NOMO-1 treated with DMSO at 0.1 percent for 48 hours (cell line): ENCODE data around the gene OGA.

ENCODE experiments used
- DNase-seq: peaks from one replicate; lab custom pipeline; 2025; ENCODE audit not compliant: unreplicated experiment; lab: John Stamatoyannopoulos, UW

Gene OGA

DNA sequence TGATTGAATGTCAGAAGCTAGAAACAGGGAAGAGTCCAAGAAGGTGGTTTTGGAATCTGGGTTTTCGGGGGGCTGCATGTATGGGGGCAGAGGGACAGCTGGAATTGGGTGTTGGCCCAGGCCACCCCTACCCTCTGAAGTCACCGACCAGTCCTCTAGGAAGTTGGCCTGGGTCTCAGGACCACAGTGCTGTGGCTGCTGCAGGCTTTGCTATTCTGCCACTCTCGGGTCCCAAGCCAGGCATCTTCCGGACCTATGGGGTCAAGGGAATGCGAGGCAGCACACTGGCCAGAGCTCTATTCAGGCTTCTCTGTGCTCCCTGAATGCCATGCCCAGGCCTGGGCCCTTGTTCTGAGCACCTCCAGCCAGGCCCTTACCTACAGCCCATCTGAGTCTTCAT is 55.5 kb downstream of the OGA start:
- no peak for DNase-seq

DNA sequence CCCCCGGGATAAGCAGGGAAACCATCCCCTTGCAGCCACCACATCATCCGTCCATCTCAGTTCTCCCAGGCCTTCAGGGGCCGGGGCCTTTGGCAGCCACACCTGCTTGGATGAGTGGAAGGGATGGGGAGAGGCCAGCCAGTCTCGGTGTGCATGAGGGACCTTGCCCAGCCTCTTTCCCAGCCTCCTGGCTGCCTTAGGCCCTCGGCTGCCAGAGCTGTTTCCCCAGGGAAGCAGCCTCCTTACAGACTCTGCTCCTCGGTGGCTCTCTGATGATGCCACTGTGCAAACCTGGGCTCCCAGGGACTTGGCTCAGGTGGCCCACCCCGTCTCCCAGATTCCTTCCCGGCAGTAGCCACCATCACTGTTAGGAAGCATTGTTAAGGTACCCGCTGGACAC is 57.0 kb downstream of the OGA start:
- DNase-seq, result no peak

DNA sequence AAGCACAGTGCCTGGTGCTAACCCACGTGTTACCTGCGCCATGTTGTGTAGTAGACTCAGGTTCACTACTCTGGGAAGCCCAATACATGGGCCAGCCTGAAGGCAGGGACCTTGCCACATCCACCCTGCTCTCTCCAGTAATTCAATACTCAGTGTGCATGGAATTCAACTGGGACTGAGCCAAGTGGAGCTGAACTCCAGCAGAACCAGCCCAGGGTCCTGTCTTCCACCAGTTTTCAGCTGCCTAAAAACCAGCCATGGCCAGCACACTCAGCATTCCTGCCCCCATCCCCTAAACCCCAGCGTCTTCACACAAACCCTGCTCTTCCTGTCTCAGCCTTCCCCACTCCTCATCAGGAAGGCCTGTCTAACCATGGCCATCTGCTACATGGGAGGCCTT is 57.7 kb downstream of the OGA start:
- DNase-seq, result no peak

DNA sequence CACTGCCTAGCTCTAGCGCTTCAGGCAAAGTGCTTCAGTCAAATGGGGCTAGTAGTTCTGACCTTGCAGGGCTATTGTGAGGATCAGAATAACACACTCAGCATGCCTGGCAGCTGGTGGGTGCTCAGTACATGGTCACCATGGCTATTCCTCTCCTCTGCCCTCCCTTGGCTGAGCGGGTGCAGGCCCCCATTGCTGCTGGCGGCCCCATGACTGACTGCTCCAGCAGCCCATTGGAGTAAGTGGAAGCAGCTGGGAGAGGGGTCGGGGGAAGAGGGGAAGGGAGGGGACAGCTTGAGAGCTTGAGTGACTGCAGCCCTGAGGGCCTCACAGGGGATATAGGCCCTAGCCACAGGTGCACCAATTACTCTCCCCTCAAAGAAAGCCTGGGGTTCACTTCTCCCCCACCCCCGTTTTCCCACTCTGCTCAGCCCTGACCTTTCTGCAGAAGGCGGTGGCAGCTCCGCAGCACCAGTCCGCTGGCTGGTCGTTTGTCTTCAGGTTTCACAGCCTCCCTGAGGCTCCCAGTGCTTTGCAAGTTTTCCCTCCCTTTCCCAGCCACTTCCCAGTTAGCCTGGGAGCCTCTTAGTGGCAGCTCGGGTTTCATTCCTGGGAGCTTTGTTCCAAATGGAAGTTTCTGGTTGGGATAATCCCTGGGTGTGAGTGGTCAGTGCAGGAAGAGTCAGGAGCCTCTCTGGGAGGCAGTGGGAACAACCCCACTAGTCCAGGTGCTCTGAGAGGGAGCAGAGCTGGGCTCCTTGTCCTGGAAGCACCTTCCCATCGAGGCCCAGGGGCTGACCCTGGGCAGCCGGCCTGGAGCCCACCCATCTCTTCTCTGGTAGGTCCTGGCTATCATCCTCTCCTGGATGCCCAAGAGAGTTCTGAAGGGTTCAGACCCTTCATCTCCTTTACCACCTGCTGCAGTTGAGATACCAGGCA is 58.7 kb downstream of the OGA start:
- no peak for DNase-seq

DNA sequence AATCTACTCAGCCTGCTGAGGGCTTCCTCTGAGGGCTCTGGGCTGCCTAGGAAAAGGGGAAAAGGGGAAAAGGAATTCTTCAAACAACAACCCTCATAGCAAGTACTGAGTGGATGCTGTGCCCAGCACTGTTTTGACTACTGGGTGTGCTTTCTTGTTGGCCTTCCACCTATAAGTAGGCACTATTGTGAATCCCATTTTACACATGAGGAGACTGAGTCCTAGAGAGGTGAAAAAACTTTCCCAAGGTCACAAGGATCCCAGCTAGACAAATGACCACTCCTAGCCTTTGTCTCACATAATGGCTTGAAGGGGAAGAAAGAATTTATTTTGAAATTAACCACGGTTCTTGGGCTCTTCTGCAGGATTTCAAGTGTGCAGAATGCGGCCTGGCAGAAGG is 59.4 kb downstream of the OGA start:
- no peak for DNase-seq

DNA sequence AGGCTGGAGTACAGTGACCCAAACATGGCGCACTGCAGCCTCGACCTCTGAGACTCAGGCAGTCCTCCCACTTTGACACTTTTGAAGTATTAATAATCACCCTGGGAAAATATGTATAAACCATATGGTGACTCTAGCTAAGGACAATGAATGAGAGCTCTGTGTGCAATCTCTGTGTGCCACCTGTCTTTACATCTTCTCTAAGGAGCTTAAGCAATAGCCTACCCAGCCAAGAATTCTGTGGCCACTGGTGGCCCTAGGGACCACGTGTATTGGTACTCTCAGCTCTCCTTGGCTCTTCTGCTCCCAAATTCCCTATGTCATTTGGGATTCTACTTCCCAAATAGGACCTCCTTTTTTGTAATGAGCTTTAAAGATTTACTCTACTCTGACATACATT is 66.0 kb downstream of the OGA start:
- no peak for DNase-seq

DNA sequence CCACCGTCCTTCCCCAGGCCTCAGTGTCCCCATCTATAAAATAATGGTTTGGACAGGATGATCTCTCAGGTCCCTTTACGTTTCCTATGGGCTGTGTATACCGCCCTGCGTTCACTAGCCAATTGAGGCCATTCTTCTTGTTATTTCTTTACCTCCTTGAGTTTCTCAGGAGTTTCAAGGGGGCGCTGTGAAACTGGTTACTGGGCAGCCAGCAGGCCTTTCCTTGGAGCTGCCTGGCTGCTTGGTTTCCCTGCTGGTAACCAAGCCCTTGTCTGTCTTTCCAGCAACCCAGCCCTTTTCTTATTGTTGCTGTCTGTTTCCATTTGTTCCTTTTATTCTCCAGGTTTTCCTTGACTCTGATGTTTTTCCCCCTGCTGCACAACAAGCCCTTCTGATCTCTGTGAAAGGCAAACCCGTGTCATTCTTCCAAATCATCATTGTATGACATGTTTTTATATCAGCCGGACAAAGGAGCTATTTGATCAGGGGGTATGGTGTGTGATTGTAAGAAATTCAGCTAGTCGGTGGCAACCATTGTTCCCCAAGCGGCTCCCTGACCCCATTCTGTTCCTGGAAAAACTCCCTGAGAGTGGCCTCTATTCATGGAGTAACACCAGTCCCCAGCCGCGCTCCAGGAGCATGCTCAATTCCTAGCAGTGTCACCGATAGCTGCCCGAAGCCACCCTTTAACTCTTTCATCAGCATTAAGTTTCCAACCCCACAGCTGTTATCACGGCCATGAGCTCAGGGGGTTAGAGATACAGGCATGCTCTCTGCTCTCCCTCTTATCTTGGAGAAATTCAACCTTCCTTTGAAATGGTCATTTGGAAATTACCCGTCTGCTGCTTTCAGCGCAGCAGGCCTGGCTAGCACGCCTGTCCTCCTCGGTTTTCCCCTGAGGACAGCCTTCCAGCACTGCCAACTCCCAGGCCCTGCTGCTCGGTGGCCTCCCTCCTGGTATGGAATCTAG is 68.9 kb downstream of the OGA start:
- no peak for DNase-seq

DNA sequence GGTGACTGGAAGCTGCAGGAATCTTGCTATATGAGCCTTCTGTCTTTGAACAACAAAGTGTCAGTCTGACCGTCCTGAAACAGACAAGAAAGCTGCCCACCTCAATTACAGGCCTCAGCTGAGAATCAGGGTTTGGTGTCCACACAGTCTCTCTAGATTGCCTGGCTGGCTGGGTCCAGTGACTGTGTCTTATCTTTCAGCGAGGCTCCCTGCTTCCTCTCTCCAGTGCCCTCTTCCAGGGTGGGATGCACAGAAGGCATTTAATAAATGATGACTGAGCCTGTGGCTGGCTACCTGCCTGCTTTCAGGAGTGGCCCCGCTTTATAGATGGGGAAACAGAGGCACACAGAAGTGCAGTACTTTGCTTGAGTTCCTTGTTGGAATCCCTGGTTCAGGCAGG is 69.7 kb downstream of the OGA start:
- no peak for DNase-seq

DNA sequence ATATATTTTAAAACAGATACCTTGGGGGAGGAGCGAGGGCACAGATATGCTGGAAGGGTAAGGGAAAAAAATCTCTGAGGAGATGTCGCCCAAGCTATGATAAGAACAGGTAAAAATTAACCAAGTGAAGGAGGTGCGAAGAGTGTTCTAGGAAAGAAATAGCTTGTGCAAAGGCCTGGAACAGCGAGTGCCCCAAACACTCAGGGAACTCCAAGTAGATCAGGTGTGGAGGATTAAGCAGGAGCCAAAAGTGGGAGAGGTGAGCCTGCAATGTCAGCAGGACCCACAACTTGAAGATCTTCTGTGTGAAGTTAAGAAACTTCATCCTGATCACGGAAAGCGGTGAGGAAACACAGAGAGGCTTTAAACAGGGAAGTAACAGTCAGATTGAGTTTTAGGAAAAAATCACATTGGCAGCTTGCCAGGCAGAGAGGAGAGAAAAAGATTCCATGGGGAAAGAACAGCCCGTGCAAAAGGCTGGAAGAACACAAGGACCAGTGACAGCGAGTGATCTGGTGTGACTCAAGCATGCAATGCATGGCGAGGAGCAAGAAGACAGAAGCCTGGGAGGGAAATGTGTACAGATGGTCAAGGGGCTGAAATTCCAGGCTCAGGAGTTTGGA is 73.1 kb downstream of the OGA start:
- no peak for DNase-seq

DNA sequence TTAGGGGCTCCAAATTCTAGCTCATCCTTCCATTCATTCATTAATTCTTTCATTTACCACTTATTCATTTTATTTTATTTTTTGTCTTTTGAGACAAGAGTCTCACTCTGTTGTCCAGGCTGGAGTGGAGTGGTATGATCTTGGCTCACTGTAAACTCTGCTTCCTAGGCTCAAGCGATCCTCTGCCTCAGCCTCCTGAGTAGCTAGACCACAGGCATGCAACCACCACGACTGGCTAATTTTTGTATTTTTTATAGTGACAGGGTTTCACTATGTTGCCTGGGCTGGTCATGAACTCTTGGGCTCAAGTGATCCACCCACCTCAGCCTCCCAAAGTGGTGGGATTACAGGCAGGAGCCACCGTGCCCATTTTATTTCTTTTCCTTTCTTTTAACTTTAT is 74.0 kb downstream of the OGA start:
- DNase-seq, result no peak

DNA sequence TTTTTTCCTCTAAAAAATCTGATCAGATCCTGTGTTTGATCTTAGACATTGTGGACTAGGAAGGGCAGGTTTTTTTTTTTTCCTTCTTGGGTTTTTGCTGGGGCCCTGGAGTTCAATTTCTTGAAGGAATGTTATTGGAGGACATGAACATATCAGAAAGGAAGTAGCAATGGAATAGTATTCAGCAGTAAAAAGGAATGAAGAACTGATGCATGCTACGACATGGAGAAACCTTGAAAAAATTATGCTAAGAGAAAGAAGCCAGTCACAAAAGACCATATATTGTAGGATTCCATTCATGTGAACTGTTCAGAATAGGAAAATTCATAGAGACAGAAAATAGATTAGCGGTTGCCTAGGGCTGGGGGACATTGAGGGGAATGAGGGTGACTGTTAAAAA is 76.3 kb downstream of the OGA start:
- no peak for DNase-seq

DNA sequence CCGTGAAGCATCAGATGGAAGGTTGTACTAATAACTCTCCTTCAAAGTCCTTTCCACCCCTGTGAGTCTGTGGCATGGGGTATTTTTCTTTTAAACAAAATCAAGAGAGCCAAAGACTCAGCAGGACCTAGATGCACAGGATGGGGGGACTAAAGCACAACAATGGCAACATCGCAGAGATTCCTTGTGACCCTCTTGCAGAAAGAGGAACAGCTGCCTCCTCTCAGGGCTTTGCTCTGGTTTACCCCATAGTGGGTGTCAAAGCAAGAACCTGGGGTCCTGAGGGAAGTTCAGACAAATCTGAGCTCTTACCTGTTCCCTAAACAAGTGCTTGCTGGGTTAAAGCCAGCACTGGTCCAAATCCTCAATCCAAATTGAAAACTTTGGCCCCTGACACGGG is 81.6 kb downstream of the OGA start:
- DNase-seq, result no peak
